Stimulated activated CD4-positive, alpha-beta T cell treated with anti-CD3 and anti-CD28 coated beads, Interleukin-15, amount 100 ng/mL, for 48 hours (primary cell): ENCODE data around the gene BSND.
A peak's percentile ranks its signal among the peaks of the same experiment; 100 is the strongest.

Experiments
- DNase-seq, 2 donors: peaks; one replicate each; pipeline ENCODE4 v3.0.0-alpha.2; 2020; ENCODE audit warnings: low read depth in 2 of 2

BSND gene

DNA sequence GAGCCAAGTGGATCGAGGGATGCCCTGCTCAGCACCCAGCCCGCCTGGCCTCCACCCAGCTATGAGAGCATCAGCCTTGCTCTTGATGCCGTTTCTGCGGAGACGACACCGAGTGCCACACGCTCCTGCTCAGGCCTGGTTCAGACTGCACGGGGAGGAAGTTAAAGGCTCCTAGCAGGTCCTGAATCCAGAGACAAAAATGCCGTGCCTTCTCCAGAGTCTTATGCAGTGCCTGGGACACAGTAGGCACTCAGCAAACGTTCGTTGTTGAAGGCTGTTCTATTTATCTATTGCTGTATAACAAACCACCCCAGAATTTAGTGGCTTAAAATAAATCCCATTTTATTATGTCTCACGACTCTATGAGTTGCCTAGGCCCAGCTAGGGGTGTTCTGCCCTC, 6.8 kb upstream of the BSND start:
- DNase-seq: no peak

DNA sequence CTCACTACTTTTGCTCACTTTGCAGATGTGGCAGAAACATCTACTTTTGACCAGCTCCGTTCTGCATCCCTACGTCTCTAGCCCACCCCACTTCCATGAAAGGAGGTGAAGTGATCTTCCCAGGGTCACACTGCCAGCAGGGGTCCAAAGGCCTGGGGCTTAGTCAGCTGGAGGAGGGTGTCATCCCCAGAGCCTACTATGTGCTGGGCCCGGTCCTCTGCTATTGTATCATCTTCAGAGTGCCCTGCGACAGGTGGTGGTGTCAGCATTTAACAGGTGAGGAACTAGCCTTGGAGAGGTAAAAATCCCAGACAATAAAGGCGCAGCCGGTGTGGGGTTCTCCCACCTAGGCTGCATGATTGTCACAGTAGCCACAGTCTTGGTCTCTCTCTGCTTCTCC, 5.6 kb upstream of the BSND start:
- no peak for DNase-seq

DNA sequence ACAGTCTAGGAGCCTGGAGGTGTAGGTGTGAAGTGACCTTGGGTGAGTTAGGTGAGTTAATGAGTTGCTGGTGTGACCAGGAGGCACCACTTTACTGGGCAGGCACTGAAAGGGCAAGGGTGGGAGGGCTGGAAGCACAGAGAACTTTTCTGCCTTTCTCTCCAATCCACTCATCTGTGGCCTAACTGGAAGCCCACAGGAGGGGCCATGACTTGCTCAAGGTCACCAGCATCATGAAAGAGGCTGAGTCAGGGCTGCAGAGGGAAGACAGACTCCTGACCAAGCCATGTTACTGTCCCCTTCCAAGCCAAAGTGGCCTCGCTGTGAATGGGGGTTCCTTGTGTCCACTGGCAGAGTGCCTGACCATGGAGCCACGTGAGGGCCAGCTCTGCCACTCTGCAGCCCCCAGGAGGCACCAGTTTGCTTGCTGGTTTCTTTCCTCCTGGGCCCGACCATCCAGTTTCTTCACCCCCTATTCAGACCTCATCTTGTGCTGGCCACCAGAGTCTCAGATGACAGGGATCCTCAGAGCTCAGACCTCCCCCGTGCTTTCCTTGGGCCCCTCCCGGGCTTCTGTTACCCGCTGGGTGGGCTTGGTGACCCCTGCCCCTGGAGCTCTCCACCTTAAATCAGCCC, 4.3 kb upstream of the BSND start:
- DNase-seq: no peak

DNA sequence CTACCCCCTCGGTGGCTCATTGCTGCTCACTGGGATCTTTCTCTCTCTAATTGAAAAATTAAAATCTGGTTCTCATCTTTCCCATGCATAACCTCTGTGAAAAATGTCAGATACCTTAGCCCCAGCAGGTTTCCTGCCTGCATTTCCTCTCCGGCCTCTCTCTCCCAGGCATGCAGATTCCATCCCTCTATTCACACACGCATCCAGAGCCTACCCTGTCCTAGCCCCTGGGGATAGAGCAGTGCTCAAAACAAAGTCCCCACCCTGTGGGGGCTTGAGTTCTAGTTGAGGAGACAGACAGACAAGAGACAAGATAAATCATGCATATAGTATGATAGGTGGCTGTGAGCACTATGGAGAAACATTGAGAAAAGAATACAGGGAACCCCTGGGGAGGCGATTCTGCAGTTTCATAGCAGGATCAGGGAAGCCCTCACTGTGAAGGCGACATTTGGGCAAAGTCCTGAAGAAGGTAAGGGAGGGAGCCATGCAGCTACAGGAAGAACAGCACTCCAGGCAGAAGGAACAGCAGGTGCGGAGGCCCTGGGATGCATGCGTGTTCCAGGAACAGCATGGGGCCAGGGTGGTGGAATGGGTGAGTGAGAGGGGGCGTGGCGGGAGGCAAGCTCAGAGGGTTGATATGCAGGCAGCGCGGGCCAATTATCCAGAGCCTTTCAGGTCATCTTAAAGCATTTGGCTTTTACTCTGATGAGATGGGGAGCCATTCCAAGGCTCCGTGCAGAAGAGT, 3.5 kb upstream of the BSND start:
- DNase-seq: no peak

DNA sequence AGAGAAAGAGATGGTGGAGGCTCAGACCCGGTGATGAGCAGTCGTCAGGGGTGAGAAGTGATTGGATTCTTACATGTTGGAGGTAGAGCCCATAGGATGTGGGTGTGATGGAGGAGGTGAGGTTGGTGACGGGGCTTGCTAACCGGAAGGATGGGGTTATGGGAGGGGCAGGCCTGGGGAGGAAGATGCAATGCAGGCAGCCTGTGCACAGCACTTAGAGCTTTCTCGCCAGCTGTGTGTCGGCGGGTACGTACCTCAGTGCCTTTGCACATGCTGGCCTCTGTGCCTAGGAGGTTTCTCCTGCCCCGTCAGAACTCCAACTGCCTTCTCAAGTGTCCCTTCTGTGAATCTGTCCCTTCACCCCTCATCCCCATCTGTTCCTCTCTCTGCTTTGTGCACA, 2.9 kb upstream of the BSND start:
- peak in 1 of 2 donors; percentile 21 for DNase-seq

DNA sequence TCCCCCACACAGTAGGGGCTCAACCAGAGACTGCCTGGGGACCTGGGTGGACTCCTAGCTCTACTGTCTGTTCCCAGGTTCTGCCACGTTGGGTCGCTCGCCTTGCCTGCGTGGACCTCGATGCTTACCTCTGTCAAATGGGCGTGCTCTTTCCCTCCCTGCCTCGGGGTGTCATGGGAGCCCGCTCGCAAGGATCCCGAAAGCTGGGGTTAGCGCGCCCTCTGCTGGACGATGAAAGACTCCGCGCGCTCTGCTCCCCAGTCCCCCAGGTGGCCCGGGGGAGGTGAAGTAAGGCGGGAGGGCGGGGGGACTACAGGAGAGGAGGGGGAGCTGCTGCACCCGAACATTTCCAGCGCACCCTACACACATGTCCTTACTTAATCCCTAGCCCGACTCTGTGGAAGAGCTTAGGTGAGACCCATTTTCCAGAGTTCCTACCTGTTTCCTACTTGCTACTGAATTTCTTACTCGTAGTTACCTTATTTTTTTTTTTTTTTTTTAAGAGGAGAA, 2.3 kb upstream of the BSND start:
- DNase-seq: peak; percentile 67 to 79

DNA sequence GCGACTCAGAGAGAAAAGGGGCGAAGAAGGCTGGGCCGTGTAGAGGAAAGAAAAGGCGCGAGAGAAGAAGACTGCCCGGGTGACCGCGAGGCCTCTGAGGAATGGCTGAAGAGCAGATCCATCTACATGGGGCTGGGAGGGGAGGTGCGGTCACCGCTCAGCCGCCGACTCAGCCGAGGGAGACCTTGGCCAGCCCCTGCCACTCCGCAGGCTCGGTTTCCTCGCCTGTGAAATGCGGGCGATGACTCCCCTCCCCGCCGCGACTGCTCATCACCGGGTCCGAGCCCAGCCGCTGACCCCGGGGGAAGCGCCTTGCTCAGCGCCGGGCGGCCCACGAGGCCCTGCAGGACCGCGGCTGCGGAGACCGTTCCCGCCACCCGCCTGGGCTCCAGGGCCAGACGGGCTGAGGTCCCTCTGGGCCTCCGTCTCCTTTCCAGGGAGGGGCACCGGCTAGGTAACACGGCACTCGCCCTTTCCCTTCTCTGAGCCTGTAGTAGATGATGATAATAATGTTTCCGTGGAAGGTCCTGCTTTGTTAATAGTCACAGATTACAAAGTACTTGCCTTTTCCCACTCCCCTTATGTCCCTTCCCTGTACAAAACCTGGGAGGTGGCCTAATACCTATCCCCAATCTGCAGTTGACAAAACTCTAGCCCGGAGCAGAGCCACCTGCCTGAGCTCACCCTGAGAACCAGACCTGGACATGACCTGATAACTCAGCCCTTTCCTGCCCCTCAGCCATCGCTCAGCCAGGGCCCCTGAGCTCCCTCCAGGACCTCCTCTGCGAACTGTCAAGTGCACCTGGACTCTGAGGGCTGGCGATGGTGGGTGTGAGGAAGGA, 1.6 kb upstream of the BSND start:
- DNase-seq: no peak

DNA sequence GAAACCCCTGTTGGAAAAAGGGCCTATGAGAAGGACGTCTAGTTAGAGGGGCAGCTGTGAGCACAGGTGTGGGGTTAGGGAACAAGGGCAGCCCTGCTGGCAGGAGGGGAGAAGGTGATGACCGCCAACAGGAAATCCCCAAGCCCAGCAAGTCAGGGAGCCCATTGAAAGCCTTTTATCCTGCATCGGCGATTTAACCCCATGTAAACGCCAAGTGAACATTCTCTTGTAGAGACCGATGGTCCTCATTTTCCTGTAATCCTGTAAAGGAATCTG, 1.1 kb upstream of the BSND start:
- no peak for DNase-seq

DNA sequence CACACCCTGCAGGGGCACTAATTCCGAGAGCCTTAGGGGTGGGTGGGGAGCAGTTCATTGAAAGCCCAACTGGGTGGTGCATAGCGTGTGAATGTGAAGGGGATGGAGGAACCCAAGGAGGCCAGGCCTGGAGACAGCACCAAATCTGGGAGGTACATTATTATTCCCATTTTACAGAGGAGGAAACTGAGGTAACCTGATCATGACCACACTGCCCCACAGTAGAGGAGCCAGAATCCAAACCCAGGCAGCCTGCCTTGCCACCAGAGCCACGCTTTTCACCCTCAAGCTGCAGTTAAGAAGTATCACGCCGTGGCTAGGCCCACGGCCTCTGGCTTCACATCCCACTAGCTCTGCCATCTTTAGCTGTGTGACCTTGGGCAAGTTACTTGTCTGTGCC, 633 bp upstream of the BSND start:
- no peak for DNase-seq

DNA sequence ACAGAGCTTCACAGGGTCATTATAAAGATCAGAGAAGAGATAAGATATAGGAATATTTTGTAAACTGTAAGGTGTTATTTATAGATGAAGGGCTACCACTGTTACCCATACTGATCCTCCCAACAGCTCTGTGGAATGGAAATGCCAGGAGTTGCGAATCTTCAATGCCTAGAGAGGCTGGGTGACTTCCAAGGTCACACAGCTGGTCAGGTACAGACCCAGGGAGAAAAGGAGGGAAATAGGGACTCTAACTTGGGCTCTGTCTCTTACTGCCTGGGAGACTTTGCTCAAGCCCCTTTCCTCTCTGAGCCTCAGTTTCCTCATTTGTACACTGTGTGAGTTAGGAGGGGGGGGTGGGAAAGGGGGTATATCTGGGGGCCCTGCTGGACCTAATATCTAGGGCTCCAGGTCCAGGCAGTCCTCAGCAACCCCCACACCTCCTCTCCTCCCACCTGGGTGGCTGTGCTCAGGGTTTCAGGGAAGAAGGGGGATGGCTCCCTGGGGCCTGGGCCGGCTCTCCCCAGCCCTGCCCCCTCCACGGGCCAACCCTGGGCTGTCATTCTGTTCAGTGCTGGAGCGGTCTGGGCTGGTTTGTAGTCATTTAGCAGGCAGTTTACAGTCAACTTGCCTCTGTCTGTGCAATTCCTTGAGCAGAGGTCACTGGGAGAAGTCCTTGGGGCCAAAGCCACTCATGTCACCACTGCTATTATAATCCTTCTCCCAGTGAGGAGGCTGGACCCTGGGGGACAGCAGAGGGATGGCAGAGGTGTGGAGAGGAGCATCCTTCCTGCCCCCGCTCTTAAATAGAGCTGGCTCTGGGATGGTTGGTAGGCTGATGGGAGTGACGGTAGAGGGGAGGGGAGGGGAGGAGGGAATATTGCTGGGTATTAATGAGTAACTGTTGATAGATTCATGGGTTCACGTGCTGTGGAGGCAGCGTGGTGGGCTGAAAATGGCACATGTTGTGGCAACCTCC, 1.7 kb downstream of the BSND start:
- no peak for DNase-seq

DNA sequence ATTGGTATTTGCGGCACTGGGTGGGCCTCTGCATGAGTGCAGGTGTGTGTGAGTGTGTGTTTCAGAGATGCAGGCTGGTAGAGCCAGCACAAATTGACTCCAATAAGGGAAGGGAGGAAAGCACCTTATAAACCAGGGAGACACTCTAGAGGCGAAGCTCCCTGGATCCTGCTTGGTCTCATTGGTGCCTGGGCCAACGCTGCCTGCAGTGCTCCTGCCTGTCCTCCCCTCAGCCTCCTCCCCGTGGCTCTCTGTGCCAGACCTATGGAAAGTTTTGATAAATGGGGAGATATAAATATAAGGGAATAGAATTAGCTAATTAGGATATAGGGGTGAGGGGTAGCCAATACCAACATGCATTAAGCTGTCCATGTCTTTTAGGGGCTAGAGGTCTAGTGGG, 2.6 kb downstream of the BSND start:
- DNase-seq: no peak

DNA sequence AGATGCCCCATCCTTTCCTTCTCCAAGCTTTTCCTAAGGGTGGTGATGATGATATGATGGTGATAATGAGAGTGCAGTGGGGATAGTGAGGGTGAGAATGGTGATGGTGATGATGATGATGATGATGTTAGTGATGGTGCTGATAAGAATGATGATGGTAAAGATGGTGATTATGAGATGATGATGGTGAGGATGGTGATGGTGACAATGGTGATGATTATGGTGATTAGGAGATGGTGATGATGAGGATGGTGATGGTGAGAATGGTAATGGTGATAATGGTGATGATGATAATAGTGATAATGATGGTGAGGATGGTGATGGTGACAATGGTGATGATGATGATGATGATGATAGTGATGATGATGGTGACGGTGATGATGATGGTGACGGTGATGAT, 4.0 kb downstream of the BSND start:
- no peak for DNase-seq

DNA sequence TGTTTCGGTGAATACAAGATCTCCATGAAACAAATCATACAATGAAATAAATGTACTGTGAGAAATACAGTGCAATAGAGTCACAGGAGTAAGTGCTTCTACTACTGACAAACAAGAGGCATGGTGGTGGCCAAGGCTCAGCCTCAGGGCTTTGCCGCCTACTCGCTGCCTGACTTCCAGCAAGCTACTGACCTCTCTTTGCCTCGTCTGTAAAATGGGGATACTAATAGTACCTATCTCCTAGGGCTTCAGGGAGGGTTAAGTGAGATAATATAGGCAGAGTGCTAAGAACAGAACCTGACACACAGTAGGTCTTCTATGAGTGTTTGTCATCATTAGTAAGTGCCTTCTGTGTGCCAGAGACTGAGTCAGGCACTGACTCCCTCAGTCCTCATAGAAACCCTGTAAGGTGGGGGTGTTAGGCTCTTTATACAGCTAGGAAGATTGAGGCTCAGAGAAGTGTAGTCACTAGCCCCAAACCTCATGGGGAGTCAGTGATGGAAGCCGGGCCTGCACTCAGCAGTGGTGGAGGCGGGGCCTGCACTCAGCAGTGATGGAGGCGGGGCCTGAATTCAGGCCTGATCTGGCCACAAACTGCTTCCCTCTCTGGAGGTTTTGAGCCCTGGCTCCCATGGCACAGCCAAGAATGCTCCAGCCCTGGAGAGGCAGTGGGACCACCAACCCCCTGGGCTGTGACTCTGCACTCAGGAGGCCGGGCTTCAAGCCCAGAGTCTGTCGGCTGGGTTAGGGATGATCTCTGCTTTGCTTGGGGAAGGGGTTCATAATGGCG, 6.8 kb downstream of the BSND start:
- DNase-seq: no peak

DNA sequence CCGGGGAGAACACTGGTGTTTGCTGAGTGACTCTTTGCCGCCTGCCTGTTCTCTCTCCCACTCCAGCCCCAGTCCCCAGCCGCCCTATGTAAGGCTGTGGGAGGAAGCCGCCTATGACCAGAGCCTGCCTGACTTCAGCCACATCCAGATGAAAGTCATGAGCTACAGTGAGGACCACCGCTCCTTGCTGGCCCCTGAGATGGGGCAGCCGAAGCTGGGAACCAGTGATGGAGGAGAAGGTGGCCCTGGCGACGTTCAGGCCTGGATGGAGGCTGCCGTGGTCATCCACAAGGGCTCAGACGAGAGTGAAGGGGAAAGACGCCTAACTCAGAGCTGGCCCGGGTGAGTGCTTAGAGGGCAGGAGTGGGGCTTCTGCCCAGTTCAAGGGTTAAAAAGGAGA, 8.2 kb downstream of the BSND start:
- no peak for DNase-seq

DNA sequence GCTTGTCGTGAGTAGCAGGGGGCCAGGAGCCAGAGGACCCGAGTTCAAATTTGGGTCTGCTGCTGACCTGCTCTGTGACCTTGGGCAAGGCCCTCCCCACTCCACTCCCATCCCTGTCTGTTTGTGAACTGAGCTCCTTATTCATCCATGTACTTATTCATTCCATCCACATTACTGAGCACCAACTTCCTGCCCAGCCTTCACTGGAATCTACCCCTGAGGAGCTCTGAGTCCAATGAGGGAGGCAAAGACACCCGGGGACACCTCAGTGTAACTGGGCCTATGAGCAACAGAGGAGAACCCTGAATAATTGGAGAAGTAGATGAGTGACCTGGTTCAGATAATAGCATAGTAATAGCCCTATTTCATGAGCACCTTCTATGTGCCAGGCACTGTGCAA, 8.9 kb downstream of the BSND start:
- DNase-seq: no peak

DNA sequence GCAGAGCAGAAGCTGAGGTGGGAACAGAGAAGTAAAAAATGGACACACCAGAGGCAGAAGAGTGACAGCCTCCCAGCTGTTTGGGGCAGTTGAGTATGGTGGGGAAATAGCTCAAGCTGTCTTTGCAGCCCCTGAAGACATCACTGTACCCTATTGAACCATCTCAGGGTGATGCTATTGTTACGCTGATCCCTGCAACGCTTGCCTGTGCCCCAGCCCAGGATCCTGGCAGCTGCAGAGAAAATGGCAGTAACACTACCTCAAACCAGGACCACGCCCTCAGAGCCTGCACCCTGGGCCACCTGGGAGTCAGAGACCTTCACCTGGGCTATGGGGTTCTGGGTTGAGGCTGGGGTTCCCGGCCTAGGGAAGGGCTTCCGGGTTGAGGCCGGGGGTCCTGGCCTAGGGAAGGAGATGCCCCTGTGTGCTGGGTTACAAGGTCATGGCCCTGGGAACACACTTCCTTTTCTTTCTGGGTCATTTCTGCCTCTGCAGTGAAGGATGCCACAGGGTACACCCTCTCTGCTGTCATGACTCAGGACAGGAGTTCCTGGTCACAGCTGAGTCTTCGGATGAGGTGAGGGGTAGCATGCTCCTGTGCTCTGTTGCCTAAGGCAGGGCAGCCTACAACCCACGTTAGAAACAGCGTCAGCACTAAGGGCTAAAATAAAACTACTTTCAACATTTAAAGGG, 11.6 kb downstream of the BSND start:
- no peak for DNase-seq

DNA sequence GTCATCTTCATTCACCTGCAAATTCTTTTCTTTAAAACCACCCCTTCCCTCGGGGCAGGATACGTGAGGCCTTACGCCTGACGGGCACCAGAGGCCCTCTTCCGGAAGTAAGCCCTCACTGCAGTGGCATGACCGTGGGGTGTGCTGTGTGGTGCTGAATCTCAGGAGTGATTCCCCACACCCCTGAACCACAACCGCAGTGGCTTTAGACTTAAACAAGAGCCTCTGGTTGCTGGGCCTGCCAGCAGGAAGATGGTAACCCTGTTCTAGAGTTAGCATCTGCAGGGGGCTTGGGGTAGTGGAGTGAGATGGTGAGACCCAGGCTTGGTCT, 12.1 kb downstream of the BSND start:
- no peak for DNase-seq

DNA sequence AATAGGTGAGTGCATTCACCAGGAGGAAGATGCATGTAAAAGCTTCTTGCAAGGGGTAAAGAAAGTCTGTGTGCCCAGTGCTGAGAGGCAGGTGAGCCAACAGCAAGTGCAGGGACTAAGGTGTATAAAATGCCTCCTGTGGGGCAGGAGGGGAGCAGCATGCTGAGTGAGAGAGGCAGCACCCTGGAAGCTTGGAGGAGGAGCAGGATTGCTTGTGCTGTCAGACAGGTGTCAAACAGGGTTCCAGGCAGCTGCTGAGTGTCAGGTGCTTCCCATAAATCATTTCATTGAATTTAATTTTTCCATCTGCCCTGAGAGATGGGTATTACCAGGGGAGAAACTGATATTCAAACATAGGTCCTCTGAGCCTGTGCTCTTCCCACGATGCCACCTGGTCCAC, 13.9 kb downstream of the BSND start:
- no peak for DNase-seq

DNA sequence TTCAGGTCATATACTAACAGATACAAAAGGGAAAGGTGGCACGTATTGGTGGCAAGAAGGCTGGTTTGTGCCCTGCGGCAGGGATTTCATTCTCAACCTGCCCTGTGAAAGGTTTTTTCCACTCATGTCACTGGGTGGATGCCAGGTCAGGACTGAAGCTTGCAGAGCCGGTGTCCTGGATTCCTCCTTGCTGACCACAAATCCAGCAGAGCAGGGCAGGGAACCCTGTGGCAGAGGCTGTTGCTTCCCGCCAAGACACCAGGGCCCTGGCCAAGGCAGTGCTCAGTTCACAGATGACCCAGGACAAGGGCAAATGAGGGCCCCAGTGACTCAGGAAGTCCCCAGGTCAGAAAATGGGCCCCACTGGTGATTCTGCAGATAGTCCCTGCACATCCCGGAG, 16.4 kb downstream of the BSND start:
- no peak for DNase-seq
